NCI-H2029 (cell line): ENCODE data around the gene DYDC2.

ENCODE experiments used
- DNase-seq: peaks from one replicate; lab custom pipeline; 2025; lab: John Stamatoyannopoulos, UW

The DYDC2 gene

DNA sequence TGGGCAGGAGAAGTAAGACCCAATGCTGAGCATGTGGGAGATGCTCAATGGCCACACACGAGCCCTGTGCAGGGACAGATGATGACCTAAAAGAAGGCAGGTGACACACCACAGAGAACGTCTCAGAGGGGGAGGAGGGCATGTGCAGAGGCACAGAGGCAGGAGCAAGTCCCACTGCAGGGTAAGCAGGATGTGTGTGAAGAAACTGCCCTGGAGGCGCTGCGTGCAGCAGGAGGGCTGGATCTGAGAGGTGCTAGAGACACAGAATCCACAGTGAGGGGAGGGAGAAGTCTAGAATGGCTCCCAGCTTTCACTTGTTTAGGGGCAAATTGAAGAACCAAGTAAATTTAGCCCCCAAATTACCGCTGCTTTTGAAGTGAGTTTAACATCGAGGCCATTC is 14.9 kb downstream of the DYDC2 start:
- DNase-seq: no peak

DNA sequence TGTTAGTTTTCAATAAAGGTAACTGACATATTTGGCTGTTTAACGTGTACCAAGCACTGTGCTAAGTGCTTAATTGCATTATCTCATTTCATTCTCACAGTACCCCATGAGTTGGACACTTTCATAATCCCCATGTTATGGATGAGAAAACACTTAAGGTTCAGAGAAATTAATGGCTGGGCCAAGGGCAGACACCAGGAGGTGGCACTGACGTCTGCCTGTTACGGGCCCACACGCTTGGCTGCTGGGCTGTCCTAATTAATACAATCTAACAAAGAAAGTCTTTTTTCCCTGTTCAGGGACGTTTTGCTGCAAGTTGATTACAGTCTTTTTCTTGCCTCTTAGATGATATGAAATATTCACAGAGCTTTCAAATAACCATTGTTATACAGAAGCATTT is 16.1 kb downstream of the DYDC2 start:
- DNase-seq: no peak

DNA sequence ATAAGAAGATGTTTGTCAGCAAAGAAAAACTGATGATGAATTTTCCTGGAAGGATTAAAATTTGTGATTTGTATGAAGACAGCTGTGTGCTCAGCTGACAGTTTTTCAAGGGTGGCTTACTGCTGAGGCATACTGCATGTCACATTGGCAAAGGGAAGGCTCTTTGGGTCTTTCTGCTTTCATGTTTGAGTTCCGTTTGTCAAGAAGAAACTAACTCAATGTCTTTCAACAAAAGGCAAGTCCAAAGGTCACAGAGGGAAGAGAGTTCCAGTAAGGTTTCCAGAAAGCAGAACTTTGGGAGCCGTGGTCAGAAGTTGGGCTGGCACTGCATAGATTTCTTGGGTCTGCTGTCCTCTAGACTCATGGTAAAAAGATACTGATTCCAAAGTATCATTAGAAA is 16.9 kb downstream of the DYDC2 start:
- no peak for DNase-seq

DNA sequence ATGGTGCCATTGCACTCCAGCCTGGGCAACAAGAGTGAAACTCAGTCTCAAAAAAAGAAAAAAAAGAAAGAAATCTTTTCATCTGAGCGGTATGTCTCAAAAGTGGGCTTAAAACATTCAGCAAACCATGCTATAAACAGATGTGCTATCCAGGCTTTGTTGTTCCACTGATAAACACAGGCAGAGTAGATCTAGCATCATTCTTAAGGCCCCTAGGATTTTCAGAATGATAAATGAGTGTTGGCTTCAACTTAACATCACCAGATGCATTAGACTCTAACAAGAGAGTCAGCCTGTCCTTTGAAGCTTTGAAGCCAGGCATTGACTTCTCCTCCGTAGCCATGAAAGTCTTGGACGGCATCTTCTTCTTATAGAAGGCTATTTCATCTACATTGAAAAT is 23.1 kb downstream of the DYDC2 start:
- no peak for DNase-seq

DNA sequence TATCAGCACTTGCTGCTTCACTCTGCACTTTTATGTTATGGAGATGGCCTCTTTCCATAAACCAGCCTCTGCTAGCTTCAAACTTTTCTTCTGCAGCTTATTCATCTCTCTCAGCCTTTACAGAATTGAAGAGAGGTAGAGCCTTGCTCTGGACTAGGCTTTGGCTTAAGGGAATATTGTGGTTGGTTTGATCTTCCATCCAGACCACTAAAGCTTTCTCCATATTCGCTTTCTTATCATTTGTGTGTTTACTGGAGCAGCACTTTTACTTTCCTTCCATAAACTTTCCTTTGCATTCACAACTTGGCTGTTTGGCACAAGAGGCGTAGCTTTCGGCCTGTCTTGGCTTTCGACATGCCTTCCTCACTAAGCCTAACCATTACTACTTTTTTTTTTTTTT is 23.6 kb downstream of the DYDC2 start:
- no peak for DNase-seq

DNA sequence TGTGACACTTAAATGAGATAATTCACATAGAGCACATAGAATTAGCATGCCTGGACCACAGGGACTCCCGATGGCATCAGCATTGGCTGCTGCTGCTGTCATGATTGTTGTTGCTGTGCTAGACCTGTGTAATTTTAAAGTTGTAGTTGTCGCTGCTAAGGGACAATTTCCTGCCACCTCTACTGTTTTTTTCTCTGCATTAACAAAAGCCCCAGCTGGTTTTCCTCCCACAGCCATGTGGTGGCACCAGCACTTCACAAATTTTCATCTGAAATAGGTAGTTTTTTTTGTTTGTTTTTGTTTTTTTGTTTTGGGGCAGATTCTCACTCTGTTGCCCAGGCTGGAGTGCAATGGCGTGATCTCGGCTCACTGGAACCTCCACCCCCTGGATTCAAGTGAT is 26.4 kb downstream of the DYDC2 start:
- DNase-seq: no peak

DNA sequence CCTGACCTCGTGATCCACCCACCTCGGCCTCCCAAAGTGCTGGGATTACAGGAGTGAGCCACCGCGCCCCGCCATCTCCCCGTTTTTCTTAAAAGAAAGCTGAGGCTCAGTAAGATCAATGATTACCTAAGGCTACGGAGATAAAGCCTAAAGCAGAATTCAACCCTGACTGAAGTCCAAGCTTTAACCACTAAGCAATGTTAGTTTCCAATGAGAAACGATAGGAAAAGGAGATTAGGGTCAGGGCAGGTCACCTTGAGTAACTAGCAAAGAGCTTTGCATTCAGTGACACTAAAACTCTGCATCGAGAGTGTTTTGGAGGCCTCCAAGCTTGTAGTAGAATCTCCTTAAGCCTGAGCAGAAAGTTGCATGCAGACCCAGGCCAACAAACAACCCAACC is 34.2 kb downstream of the DYDC2 start:
- no peak for DNase-seq

DNA sequence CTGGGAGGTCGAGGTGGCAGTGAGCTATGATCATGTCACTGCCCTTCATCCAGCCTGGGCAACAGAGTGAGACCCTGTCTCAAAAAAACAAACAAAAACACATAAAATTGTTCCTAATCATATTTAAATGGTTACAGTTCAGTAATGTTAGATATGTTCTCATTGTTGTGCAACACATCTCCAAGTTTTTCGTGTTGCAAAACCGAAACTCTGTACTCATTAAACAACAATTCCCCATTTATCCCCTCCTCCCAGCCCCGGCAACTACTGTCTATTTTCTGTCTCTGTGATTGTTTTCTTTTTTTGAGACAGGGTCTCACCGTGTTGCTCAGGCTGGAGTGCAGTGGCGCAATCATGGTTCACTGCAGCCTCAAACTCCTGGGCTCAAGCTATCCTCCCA is 35.7 kb downstream of the DYDC2 start:
- DNase-seq: no peak

DNA sequence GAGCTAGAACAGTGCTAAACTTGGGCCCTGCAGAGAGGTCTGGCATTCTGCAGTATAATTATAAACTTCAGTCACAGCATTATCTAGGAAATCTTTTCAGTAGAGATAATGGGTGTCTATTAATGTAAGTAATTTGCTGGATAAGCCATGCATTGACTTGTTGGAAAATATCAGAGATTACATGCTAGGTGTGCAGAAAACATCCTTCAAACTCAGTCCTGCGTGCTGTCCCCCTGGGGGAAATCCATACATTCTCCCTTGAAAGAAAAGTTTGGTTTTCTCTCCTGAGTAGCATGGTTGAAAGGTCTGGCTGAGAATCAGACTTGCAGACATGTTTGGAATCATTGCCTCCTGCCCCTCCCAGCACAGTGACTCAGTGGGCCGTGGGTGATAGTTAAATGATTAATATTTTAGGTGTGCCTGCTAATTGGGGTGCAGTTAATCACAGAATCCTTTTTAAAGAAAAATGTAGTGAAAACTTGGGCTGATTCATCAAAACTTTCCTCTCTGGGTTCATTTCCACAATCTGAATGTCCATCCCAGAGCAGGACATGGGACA is 37.9 kb downstream of the DYDC2 start:
- no peak for DNase-seq

DNA sequence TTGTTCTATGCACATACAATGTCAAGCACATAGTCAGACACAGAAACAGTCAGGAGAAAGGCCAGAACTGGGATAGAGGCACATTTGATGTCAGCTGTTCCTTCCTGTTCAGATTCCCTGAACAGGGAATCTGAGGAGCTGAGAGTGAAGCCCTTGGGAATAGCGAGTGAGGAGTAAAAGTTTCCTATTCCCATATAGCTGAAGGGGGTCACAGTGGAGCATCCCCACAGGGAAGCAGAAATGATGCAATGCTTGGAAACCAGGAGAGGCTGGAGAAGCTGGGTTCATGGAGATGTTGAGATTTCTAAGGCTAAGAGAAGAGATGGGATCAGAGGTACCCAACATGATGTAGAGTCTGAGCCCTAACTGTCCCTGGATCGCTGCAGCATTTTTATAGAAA is 40.4 kb downstream of the DYDC2 start:
- no peak for DNase-seq

DNA sequence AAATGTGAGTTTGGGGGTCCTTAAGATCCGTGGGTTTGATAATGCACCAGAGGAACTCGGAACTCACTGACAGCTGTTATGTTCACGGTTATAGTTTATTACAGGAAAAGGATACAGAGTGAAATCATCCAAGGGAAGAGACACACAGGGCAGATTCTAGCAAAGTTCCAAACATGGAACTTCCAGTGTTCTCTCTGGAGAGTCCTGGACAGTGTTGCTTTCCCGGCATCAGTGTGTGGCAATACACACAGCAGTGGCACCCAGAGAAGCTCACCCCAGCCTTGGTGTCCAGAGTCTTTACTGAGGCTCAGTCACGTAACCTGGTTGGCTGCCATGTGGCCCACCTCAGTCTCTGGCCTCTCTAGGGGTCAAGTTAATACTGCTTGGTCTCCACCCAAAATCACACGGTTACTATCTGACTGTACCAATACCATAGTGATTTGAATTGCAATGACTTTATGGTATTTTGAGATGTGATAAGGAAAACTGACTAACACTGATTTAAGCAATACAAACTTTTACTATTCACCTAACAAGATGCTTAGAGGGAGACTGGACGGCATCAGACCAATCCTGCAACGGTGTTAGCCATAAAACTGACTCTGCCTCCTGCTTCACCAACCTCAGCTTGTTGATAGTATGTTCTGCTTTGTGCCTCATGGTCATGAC is 43.7 kb downstream of the DYDC2 start:
- DNase-seq: no peak

DNA sequence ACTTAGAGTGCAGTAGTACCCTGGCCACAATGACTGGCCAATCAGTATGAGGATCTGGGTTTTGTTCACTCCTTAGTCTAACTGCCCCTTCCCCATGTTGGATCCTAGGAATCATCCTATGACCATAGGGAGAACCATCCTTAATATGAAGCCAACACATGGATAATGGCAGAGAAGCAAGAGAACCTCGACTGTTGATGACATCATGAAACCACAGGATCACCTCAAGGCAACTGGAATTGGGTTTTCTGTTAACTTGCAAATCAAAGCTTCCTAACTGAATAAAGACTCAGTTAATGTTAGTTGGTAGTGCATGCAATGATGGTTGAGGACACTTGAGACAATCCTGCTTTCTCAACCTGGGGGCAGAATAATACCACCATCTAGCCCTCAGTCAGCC is 48.5 kb downstream of the DYDC2 start:
- no peak for DNase-seq

DNA sequence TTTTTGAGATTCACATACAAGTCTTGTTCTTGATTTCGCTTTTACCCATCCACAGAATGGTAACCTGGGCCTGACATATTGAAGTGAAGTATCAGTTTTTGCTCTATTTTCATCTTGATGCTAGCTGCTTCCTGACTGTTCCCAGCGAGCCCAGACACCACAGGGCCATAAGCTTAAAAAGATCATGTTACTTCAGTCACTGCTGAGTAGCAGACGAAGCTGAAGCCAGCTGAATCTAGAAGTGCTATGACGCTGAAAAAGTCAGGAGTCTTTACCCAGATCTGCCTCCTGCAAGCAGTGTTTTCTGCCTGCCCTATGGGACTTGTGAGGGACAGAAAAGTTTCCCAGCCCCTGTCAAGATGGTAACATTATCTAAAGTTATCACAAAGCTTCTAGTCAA is 49.0 kb downstream of the DYDC2 start:
- DNase-seq: no peak

DNA sequence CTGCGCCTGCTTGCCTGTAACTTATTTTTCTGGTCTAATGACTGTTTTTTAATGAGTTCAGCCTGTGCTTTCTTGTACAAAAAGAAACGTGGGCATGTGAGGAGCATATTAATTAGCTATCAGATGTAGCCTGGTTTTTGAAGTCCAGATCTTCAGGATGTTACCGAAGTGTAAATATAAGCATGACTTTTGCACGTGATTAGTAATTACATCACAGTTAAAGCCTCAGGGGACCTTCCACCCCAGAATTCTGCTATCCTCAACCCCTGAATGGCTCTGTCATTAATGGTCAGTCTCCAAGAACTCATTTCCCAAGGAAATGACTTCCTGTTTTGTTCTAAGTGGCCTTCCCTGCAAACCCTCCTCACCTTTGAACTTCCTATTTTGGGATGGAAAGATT is 49.6 kb downstream of the DYDC2 start:
- no peak for DNase-seq

DNA sequence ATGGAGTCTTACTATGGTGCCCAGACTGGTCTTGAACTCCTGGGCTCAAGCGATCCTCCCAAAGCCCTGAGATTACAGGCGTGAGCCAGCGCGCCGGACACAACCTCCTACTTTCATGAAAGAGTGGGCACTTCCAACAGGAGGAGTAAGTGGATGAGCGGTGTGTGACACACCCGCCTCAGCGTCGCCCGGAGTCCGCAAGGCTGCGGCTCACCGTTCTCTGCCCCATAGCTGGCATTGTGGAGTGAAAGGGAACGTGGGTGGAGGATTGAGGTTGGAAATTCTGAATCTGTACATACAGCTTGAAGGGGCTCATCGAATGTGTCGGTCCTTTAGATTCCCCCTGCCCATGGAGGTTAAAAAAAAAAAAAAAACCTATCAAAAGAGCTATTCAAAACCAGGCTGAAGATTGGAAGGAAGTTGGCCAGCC is 51.2 kb downstream of the DYDC2 start:
- no peak for DNase-seq

DNA sequence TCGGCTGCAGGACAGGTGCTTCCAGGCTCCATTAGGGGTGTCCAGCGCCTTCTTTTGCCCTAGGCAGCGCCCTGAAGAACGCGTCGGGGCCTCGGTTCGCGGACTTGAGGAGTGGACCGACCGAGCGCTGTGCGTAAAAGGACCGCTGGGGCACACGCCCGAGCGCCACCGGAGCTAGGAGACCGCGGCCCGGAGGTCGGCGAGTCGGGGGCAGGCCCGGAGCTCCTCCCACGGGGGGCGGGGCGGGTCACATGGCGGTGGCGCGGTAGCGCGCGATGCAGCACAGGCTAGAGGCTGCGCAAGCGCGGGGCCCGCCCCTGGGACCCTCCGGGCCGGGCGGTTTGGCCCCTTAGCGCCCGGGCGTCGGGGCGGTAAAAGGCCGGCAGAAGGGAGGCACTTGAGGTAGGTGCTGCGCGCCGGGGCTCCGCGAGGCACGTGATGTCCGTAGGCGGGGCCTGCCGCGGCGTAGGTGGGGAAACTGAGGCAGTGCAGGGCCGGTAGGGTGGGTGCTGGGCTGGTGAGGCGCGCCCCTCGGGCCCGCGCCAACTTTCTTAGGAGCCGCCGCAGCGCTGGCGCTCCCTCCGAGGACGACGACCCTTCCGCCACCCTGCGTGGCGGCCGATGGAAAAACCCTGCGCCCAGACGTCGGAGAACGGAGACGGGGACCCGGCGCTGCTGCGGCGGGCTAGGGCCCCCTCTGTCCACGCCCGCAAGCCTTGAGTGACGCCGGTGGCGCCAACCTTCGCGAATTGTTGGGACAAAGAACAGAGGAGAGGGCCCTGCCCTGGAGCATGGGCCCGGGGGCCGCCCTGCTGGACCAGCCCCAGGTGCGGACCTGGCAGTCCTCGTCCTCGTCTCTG is 51.9 kb downstream of the DYDC2 start, which contains the start of gene PRXL2A:
Gene PRXL2A, plus strand, starts transcription at position 310 of the 860 bp plus-strand sequence. CDS start 11,917 bp downstream, outside the sequence.
- peak; percentile 60 for DNase-seq

DNA sequence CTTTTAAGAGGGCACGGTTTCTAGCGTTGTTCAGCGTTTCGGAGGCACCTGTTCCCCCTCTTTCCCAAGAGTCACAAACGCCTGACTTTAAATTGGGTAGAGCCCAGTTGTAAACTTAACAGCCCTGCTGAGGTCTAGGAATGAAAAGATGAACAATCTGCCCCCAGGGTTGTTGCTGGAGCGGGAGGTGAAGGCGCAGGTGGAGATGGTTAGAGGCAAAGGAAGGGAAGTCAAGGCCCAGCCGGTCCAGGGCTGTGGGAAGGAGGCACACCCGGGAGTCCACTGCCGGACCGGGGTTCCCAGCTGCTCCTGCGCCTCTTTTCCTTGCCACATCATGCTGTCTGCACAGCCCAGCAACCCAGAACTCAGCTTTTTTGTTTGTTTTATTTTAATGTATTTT is 52.5 kb downstream of the DYDC2 start:
- DNase-seq: no peak

DNA sequence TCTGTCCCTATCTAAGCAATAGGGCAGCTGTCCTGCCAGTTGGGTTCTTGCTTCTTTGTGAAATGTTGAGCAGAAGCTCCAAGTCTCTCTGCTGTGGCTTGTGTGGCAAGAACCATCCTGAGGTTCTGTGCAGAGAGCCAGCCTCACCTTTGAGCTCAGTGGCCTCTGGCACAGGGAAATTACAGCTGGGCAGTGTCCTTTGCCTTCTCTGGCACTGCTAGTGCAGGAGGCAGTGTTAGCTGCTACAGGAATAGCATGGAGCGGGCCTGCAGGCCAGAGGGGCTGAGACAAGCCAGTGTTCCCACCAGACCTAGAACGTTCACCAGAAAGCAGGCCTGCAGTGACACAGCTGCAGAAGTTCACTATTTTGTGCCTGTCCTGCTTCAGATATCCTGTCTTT is 53.5 kb downstream of the DYDC2 start:
- DNase-seq: no peak

DNA sequence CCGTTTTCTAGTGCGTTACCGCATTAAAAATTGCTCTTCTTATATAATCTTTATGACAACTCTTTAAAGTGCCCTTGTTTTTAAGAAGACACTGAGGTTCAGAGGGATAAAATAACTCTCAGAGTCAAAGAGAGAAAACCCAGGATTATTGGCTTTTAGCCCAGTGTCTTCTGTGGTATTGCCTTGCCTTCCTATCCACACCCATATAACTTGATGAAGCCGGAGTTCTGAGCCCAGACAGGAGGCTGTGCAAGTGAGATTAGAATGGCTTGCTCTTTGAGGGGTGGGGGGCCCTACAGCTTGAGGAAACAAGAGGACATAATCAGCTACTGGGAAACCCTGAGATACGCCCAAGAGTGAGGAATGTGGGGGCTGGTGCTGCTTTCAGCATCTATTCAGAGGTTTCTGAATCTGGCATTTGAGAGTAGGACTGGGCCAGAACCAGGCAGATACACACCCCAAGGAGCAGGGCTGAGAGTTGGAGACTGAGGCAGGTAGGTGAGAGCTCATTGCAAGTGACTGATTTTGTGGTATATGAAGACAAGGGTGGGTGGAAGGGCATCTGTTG is 54.1 kb downstream of the DYDC2 start:
- no peak for DNase-seq

DNA sequence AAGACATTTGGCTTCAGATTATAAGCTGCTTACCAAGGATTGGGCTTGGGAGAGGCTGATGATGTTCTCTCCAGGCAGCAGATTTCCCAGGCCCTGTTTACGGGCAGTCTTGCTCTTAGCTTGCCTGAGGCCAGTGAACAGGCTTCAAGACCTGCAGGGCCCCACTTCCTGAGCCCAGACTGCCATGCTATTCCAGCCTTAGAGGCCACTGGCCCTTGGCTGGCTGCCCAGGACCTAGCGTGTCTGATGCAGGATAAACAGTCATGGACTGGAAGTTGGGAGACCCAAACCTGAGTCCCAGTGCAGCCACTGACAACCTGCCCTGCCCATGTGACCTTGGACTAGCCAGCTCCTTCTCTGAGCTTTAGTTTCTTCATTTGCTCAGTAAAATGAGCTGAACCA is 54.7 kb downstream of the DYDC2 start:
- DNase-seq: no peak

DNA sequence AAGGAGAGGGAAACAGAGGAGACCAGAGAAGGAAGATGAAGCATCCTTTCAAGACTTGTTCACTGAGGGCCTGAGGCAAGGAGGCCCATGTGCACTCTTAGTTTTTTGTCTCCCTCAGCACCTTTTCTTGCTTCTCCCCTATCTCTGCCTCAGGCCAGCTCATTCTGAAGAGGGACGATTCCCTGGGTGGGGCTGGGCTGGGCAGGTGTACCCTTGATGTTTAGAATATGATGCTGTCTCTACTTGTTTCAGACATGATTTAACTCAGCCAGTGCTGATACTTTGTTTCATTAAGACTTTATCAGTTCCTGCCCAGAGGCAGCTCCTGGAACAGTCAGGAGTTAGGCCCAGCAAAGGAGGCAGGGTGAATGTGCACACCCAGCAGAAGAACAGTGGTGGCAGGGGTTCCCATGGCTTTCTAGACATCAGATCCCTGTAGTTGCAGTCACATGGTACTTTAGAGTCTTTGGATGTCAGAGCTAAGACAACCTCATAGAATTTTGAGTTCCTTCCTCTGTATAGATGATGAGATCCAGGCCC is 55.2 kb downstream of the DYDC2 start:
- no peak for DNase-seq

DNA sequence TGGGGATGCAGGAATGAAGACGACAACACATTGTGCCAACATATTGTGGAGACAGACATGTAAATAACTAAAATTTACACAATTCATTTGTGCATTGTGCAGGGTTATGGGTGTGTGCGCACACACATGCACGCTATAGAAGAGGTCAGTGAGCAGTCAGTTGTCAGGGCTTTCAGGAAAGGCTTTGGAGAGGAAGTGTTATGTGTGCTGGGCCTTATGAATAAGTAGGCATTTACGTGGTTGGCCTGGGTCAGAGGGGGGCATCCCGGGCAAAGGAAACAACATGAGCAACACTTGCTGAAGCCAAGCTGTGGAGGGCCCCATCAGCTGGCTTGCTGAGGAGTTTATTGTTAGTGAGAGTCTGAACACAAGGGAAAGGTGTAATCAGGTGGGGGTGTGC is 55.9 kb downstream of the DYDC2 start:
- no peak for DNase-seq
